Fibroblast of pulmonary artery (primary cell): Measurements from ENCODE around the gene IWS1.

Experiments
- DNase-seq: peaks from one replicate; pipeline ENCODE4 v3.0.0-alpha.2; 2010; ENCODE audit warnings: low read depth
- H3K4me3 ChIP-seq: replicated peaks from 2 replicates; pipeline ENCODE4 v1.5.1; 2011; ENCODE audit warnings: low read depth, mild to moderate bottlenecking, control low read depth, low read length, moderate library complexity
- TF ChIP-seq, protein P1 (sequence below): IDR thresholded peaks from 2 replicates; pipeline ENCODE4 v1.5.1; 2011; ENCODE audit warnings: mild to moderate bottlenecking, control low read depth, low read length, inconsistent platforms; ENCODE audit errors: missing control alignments

IWS1 gene

DNA sequence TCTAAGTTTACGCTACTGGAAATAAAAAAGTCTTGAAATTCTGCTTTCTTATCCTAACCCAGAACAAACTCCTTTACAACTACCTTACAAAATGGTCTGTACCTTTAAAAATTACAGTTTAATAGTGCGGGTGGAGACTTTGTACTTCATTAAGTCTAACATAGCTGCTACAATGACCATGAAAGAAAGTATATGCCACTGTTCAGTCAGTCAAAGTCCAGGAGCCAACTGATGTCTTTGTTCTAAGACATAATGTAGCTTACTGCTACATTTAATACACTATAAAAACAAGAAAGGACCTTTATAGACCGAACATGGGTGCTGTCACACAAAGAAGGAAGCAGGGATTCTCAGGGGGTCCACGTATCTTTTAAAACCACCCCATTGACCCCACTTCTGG, 36.0 kb downstream of the IWS1 start:
- H3K4me3 ChIP-seq, result no peak overlapping the region
- TF ChIP-seq, protein P1, sequence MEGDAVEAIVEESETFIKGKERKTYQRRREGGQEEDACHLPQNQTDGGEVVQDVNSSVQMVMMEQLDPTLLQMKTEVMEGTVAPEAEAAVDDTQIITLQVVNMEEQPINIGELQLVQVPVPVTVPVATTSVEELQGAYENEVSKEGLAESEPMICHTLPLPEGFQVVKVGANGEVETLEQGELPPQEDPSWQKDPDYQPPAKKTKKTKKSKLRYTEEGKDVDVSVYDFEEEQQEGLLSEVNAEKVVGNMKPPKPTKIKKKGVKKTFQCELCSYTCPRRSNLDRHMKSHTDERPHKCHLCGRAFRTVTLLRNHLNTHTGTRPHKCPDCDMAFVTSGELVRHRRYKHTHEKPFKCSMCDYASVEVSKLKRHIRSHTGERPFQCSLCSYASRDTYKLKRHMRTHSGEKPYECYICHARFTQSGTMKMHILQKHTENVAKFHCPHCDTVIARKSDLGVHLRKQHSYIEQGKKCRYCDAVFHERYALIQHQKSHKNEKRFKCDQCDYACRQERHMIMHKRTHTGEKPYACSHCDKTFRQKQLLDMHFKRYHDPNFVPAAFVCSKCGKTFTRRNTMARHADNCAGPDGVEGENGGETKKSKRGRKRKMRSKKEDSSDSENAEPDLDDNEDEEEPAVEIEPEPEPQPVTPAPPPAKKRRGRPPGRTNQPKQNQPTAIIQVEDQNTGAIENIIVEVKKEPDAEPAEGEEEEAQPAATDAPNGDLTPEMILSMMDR, result no peak
- no peak for DNase-seq

DNA sequence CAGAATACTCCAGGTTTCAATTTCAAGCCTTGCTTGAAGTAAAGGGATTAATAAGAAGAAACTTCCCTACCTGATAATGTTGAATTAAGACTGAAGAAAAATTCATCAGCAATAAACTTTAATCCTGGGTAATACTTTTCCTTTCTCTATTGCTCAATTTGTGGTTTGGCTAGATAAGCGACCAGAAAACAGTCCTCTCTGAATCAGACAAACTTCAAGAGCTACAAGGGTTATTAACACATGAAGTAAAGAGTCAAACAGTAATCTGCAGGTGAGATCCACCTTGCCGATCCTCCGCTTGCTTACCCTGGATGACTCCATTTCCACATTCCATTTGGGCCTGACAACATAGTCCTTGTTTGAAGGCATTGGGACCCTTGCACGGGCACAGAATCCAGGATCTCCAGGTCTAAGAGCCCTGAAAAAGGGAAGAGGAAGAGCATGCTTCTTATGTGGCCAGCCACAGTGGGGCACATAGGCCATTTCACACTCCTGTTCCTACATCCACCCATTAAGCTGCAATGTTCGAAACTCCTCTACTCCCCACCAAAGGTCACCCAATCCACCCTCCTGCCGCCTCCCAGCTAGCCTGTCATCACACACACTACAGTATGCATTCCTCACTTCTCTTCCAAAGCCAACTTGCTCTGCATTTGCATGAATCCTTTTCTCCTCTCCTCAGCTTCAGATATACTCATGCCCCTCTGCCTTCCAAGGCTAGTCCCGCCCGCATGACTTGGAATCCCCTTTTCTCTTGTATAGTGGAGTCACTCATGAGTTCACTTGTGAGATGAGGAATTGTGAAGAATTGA, 39.8 kb downstream of the IWS1 start:
- DNase-seq, result peak; percentile 36
- no peak overlapping the region for H3K4me3 ChIP-seq
- TF ChIP-seq, protein P1, result no peak

DNA sequence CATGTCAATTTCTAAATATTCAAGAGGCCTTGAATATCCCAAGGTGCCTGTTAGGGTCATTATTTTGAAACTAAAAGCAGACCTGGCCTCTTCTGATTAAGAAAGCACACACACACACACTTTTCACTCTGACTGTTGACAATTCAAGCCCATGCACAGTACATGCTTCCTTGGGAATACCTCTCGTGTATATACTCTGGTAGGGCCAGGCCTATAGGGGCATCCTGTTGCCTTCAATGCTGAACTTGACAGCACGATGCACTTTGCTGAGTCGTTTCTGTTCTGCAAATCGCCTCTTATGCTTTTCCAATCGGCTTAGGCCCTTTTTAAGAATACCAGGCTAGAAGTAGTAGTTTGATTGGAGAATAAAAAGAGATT, 40.6 kb downstream of the IWS1 start:
- H3K4me3 ChIP-seq, result no peak overlapping the region
- TF ChIP-seq, protein P1, result no peak
- DNase-seq, result no peak

DNA sequence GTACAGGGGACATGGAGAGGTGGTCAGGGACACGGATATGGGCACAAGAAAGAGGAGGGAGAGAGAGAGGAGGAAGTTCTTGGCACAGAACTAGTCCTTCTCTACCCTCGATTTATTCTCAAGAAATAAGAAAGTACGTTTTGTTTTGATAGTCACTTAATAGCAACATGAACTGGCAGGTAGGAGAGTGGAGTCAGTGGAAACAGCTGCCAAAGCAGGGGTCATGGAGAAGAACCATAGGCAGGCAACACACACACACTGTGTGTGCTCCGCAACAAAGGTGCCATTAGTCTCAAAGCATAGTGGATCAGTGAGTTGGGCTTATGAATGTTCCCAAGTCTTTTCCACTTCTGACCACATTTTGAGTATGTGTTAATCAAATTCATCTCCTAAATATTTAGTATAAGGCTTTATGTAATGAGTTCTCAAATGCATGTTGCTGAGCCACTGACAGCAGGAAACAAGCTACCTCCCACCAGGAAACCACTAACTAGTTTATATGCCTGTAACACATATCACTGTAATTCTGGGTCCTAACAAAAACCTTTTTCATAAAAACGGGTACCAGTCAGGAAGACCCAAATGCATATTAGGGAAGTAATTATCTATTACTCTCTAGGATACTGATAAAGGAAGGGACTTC, 41.1 kb downstream of the IWS1 start:
- H3K4me3 ChIP-seq, result no peak overlapping the region
- TF ChIP-seq, protein P1, result no peak
- DNase-seq, result no peak

DNA sequence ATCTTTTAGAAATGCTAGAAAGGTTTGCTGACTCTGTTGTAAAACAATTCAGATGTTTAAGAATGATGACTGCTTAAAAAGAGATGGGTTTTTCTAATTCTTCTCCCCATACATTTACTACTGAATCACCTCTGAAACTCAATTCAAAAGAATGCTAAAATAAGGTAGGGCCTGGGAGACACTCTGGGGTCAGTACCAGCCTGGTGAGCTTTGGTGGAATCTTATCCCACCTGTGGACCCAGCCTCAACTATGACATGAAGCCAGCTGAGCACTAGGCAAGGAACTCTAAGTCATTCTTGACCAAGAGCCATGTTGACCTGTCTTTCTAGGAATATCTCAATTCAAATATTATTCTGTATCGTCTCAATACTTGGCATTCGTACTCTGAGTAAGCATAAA, 44.3 kb downstream of the IWS1 start:
- TF ChIP-seq, protein P1, result no peak
- H3K4me3 ChIP-seq, result no peak overlapping the region
- no peak for DNase-seq

DNA sequence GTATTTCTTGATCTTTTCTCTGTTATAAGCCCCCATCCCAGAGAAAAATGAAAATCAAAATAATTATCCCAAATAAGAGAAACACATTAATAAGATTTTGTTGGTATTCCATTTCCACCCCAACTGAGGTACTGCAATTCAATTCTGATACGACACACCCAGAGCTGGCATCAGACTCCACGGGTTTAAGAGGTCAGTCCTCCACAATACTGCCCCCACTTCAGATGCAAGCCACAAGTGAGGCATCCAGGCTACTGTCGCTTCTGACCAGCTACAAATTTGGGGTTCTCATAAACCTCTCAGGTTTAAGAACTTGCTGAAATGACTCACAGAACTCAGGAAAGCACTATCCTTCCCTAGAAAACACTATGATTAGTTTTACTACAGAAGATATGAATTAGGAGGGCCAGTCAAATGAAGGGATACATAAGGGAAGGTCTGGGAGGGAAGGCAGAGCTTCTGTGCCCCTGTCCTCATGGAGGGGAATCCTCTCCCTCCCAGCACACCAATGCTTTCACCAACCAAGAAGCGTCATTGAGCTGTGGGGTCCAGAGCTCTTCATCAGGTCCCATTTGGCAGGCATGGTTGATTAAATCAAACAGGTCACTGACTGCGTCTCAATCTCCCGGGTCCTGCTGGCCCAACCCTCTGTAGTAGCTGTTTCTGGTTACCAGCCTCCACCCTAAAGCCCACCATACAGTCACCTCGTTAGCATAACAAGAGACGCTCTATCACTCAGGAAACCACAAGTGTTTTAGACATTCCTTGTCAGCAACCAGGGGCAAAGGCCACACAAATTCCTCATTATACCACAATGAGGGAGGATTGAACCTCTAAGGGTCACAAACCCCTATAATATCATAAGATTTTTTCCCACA, 46.2 kb downstream of the IWS1 start:
- DNase-seq, result no peak
- no peak overlapping the region for H3K4me3 ChIP-seq
- TF ChIP-seq, protein P1, result no peak
